GM04504 (cell line): ENCODE data around the gene CFAP61.

ENCODE experiments used
- DNase-seq: peaks from one replicate; pipeline ENCODE4 v3.0.0-alpha.2; 2012; ENCODE audit warnings: low read depth

The CFAP61 gene

GRCh38 chr20:20399531-20400500 is 347.5 kb downstream of the CFAP61 start:
- no peak for DNase-seq

- DNase-seq: no peak
These were observed 349.7 kb downstream of the CFAP61 start for GRCh38 chr20:20401991-20402390.

GRCh38 chr20:20404633-20405032 is 352.3 kb downstream of the CFAP61 start:
- DNase-seq: no peak

- DNase-seq: no peak
These were observed 353.3 kb downstream of the CFAP61 start for GRCh38 chr20:20405623-20406022.

GRCh38 chr20:20406306-20406705 is 354.0 kb downstream of the CFAP61 start:
- DNase-seq: no peak

GRCh38 chr20:20407891-20408805 is 355.8 kb downstream of the CFAP61 start:
- DNase-seq: no peak

- no peak for DNase-seq
These were observed 357.0 kb downstream of the CFAP61 start for GRCh38 chr20:20409331-20409730.
